ENCODE results near the gene UQCRQ. TPM values are rescaled to one million over a fixed set of nuclear protein-coding genes. Genes with fewer than 3 reads are reported as not detected.
A peak's percentile ranks its signal among the peaks of the same experiment; 100 is the strongest.

The UQCRQ gene
- total and polyA plus RNA-seq, 9 of the 15 experiments (the other 6 are each of a cell fraction or from before 2014, with no cell fraction given): 235 to 2,421 (median 883) TPM

DNA sequence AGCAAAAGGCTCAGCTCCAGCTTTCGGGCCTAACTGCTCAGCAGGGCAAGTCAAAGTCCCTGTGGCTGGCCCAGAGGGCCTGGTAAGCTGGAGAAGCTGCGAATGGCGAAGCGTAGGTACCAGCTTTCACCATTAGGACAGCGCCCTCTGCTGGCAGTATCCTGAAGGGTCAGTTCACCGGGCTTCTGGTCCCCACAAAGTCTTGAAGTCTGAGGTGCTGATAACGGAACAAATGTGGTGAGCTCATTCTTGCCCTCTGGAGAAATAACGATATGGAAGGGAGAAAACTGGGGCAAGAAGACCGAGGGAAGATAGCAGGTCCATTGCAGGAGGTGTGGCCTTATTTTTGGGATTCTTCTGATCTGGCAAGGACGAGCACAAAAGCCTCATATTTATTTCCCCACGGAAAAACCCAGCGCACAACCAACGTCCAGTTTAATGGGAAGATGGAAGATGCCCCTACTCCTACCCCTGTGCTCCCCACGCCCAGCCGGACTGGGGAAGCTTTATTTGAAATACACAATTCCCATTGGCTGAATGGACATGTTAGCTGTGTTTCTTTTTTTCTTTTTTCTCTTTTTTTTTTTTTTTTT lies 46.2 kb upstream of the UQCRQ start (continued):
- TF ChIP-seq, protein P1, sequence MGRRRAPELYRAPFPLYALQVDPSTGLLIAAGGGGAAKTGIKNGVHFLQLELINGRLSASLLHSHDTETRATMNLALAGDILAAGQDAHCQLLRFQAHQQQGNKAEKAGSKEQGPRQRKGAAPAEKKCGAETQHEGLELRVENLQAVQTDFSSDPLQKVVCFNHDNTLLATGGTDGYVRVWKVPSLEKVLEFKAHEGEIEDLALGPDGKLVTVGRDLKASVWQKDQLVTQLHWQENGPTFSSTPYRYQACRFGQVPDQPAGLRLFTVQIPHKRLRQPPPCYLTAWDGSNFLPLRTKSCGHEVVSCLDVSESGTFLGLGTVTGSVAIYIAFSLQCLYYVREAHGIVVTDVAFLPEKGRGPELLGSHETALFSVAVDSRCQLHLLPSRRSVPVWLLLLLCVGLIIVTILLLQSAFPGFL (CRISPR knock-in tag; IDR thresholded peaks at IDR 0.05): no peak
- TF ChIP-seq MECOM (CRISPR knock-in tag; IDR thresholded peaks at IDR 0.05): no peak
- TF ChIP-seq ZBTB8A (IDR thresholded peaks at IDR 0.05; ENCODE audit: partially characterized antibody): no peak
- TF ChIP-seq ZNF436 (CRISPR knock-in tag; IDR thresholded peaks at IDR 0.05): no peak
- TF ChIP-seq, protein P2, sequence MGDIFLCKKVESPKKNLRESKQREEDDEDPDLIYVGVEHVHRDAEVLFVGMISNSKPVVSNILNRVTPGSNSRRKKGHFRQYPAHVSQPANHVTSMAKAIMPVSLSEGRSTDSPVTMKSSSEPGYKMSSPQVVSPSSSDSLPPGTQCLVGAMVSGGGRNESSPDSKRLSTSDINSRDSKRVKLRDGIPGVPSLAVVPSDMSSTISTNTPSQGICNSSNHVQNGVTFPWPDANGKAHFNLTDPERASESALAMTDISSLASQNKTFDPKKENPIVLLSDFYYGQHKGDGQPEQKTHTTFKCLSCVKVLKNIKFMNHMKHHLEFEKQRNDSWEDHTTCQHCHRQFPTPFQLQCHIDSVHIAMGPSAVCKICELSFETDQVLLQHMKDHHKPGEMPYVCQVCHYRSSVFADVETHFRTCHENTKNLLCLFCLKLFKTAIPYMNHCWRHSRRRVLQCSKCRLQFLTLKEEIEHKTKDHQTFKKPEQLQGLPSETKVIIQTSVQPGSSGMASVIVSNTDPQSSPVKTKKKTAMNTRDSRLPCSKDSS (IDR thresholded peaks at IDR 0.05; ENCODE audit: low read depth, partially characterized antibody): no peak
- TF ChIP-seq KAT2B (IDR thresholded peaks at IDR 0.05; ENCODE audit: low read depth, low read length): no peak
- no peak for TF ChIP-seq GABPB2 (CRISPR knock-in tag; conservative IDR thresholded peaks at IDR 0.05)
- peak; percentile 11; the same call in 1 of the 2 replicates for TF ChIP-seq EP300 (IDR thresholded peaks at IDR 0.05; ENCODE audit: low read length)
- no peak for TF ChIP-seq KLF10 (CRISPR knock-in tag; IDR thresholded peaks at IDR 0.05)
- TF ChIP-seq ZNF445 (CRISPR knock-in tag; IDR thresholded peaks at IDR 0.05; ENCODE audit: low read depth): no peak
- TF ChIP-seq NR2C1 (IDR thresholded peaks at IDR 0.05): no peak
- TF ChIP-seq NR2C1 (tag; IDR thresholded peaks at IDR 0.05): no peak
- TF ChIP-seq PHF8 (IDR thresholded peaks at IDR 0.05; ENCODE audit: borderline replicate concordance, low read length): no peak
- TF ChIP-seq, protein P3, sequence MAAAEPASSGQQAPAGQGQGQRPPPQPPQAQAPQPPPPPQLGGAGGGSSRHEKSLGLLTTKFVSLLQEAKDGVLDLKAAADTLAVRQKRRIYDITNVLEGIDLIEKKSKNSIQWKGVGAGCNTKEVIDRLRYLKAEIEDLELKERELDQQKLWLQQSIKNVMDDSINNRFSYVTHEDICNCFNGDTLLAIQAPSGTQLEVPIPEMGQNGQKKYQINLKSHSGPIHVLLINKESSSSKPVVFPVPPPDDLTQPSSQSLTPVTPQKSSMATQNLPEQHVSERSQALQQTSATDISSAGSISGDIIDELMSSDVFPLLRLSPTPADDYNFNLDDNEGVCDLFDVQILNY (CRISPR knock-in tag; IDR thresholded peaks at IDR 0.05): no peak
- TF ChIP-seq ZSCAN29 (IDR thresholded peaks at IDR 0.05): no peak
- TF ChIP-seq, protein P4, sequence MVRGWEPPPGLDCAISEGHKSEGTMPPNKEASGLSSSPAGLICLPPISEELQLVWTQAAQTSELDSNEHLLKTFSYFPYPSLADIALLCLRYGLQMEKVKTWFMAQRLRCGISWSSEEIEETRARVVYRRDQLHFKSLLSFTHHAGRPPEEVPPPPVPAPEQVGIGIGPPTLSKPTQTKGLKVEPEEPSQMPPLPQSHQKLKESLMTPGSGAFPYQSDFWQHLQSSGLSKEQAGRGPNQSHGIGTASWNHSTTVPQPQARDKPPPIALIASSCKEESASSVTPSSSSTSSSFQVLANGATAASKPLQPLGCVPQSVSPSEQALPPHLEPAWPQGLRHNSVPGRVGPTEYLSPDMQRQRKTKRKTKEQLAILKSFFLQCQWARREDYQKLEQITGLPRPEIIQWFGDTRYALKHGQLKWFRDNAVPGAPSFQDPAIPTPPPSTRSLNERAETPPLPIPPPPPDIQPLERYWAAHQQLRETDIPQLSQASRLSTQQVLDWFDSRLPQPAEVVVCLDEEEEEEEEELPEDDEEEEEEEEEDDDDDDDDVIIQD (CRISPR knock-in tag; IDR thresholded peaks at IDR 0.05): no peak
- TF ChIP-seq POLR3G (IDR thresholded peaks at IDR 0.05; ENCODE audit: extremely low read depth, insufficient read length, insufficient replicate concordance): no peak
- TF ChIP-seq CTBP1 (IDR thresholded peaks at IDR 0.05; ENCODE audit: borderline replicate concordance): peak; percentile 76; the same call in 1 of the 2 replicates
- no peak for TF ChIP-seq ZNF431 (CRISPR knock-in tag; IDR thresholded peaks at IDR 0.05)
- TF ChIP-seq POLR2H (tag; IDR thresholded peaks at IDR 0.05; ENCODE audit: low read depth): no peak
- TF ChIP-seq, protein P5, sequence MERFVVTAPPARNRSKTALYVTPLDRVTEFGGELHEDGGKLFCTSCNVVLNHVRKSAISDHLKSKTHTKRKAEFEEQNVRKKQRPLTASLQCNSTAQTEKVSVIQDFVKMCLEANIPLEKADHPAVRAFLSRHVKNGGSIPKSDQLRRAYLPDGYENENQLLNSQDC (CRISPR knock-in tag; IDR thresholded peaks at IDR 0.05): no peak
- TF ChIP-seq, protein P6, sequence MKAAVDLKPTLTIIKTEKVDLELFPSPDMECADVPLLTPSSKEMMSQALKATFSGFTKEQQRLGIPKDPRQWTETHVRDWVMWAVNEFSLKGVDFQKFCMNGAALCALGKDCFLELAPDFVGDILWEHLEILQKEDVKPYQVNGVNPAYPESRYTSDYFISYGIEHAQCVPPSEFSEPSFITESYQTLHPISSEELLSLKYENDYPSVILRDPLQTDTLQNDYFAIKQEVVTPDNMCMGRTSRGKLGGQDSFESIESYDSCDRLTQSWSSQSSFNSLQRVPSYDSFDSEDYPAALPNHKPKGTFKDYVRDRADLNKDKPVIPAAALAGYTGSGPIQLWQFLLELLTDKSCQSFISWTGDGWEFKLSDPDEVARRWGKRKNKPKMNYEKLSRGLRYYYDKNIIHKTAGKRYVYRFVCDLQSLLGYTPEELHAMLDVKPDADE (conservative IDR thresholded peaks at IDR 0.05; ENCODE audit: control insufficient read depth, low read depth, low read length): no peak
- TF ChIP-seq GTF2A2 (tag; IDR thresholded peaks at IDR 0.05): no peak
